HCT116 (cell line): ENCODE measurements around the gene SYNGR1.

Experiments used
- CEBPB ChIP-seq: IDR thresholded peaks from 2 replicates; pipeline ENCODE4 v1.6.1; 2012; ENCODE audit warnings: low read depth
- CTCF ChIP-seq, 3 experiments: fragments of 200-600 bp in 1 of 3; sonication (generic) in 1 of 3; IDR thresholded peaks in 2 of 3; conservative IDR thresholded peaks in 1 of 3; 2 replicates each; pipeline ENCODE4 v1.5.1; 2012 to 2017; ENCODE audit warnings: low read depth in 2 of 3, low read length in 2 of 3, antibody characterized with exemption in 1 of 3, borderline replicate concordance in 1 of 3, control low read depth in 1 of 3, mild to moderate bottlenecking in 1 of 3, mixed read lengths in 1 of 3, mixed run types in 1 of 3, moderate library complexity in 1 of 3; ENCODE audit not compliant: insufficient read depth in 1 of 3
- ELF1 ChIP-seq: IDR thresholded peaks from 2 replicates; pipeline ENCODE4 v1.6.1; 2012; ENCODE audit warnings: low read depth, borderline replicate concordance
- EZH2phosphoT487 ChIP-seq: fragments of 200-600 bp; IDR thresholded peaks from 2 replicates; pipeline ENCODE4 v1.6.1; 2018; ENCODE audit warnings: antibody characterized with exemption, borderline replicate concordance
- POLR2AphosphoS5 ChIP-seq: IDR thresholded peaks from 2 replicates; pipeline ENCODE4 v1.6.1; 2011; ENCODE audit warnings: mild to moderate bottlenecking, low read depth, low read length, moderate library complexity
- REST ChIP-seq: IDR thresholded peaks from 2 replicates; pipeline ENCODE4 v1.6.1; 2012; ENCODE audit warnings: low read depth
- TF ChIP-seq, protein P1 (sequence below): IDR thresholded peaks from 2 replicates; pipeline ENCODE4 v1.6.1; 2012

- no peak for TF ChIP-seq POLR2AphosphoS5
- TF ChIP-seq, protein P1, sequence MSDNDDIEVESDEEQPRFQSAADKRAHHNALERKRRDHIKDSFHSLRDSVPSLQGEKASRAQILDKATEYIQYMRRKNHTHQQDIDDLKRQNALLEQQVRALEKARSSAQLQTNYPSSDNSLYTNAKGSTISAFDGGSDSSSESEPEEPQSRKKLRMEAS, result no peak
- no peak for TF ChIP-seq CTCF (IDR thresholded peaks at IDR 0.05 in 2 of 3, conservative IDR thresholded peaks at IDR 0.05 in 1 of 3; ENCODE audit: borderline replicate concordance in 1 of 3, insufficient read depth in 1 of 3, low read depth in 2 of 3, low read length in 2 of 3)
- TF ChIP-seq REST, result no peak
- TF ChIP-seq EZH2phosphoT487, result no peak
- TF ChIP-seq CEBPB, result no peak
- no peak for TF ChIP-seq ELF1
Measured at GRCh38 chr22:39434243-39434653, 84.5 kb downstream of the SYNGR1 start.
